ENCODE results near the gene DNAJC18. TPM values are rescaled to one million over a fixed set of nuclear protein-coding genes. Genes with fewer than 3 reads are reported as not detected.

Gene DNAJC18
- total and polyA plus RNA-seq, 2 experiments from 2014 or later, result 13.4 to 18.9 TPM

GRCh38 chr5:139391570-139392323, 47.6 kb downstream of the DNAJC18 start (continued):
- TF ChIP-seq ZNF462 (CRISPR knock-in tag; IDR thresholded peaks at IDR 0.05) (no peak), STAT1 (IDR thresholded peaks at IDR 0.05; ENCODE audit: unreplicated experiment) (no peak)

- Histone ChIP-seq H3K27ac (ENCODE audit: low read depth) (no peak overlapping the region), H2AFZ (no peak overlapping the region), H3K4me1 (ENCODE audit: insufficient read depth) (peaks cover 16% of the 10 kb centered on the region), H3K27me3 (ENCODE audit: insufficient read depth) (peaks cover 40% of the 10 kb centered on the region), H3K4me2 (peak overlapping the region; percentile 96), H3K79me2 (replicated peaks; ENCODE audit: insufficient read depth) (no peaks in the 10 kb centered on the region), H3K36me3 (ENCODE audit: insufficient read depth) (no peaks in the 10 kb centered on the region), H4K20me1 (replicated peaks; ENCODE audit: insufficient read depth) (no peaks in the 10 kb centered on the region), H3F3A (replicated peaks; ENCODE audit: low read depth) (peaks cover 21% of the 10 kb centered on the region), H3K9me2 (ENCODE audit: insufficient read depth) (no peaks in the 10 kb centered on the region), H3K4me3 (peak overlapping the region; percentile 81; the same call in 1 of the 2 replicates)
- TF ChIP-seq ZNF331 (CRISPR knock-in tag; IDR thresholded peaks at IDR 0.05; ENCODE audit: low read depth) (no peak), ZNF114 (CRISPR knock-in tag; IDR thresholded peaks at IDR 0.05) (no peak), STAT1 (IDR thresholded peaks at IDR 0.05; ENCODE audit: unreplicated experiment) (no peak)
- Mint-ChIP-seq H3K4me3 (peak overlapping the region; percentile 9; the same call in 1 of the 3 replicates), H3K9me3 (no peaks in the 10 kb centered on the region), H3K4me1 (peaks cover 33% of the 10 kb centered on the region), H3K27ac (no peak overlapping the region), H3K27me3 (ENCODE audit: insufficient read depth, low read depth, poor library complexity) (peaks cover 53% of the 10 kb centered on the region), H3K36me3 (ENCODE audit: low read depth) (no peaks in the 10 kb centered on the region; the same call in 2 of the 3 replicates)
- ATAC-seq (no peak), DNase-seq (ENCODE audit: low spot score) (no peak)
These were observed 48.4 kb downstream of the DNAJC18 start for GRCh38 chr5:139390639-139391569.
